Limb (tissue), 2 donors: ENCODE measurements around the gene ZMIZ1.

Experiments used
- DNase-seq, 2 donors: peaks; one replicate each; pipeline ENCODE4 v3.0.0-alpha.2; 2016; ENCODE audit errors: extremely low spot score in 2 of 2

ZMIZ1 gene

DNA sequence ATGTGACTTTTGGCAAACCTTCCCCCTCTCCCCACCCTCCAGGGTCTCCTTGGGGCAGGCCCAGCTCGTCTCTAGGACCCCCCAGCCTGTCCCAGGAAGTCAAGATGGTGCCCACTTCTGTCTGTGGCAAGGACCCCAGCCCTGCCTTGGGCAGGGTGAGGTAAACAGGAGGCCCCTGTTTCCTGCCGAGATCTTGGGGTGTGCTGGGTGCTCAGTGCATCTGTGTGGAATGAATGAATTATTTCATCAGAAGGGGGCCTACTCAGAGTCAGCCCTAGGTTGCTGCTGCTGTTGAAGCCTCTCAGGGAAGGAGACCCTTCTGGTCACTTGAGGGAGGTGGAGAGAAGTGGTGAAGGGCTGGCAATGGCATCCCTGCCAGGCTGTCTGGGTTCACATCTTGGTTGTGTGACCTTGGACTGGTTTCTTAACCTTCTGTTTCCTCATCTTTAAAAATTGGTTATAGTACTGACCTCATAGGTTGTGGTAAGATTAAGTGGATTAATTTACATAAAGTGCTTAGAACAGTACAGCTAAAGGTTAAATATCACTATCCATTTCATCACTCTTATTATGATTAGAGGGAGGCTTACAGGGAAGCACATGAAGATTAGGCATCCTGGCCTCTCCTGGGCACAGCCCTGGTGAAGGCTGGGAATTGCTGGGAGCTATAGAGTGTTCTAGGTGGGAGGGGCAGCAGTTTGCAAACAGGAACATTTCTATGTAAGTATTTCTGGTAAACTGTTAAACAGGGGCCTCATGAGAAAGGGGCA lies 67.7 kb downstream of the ZMIZ1 start:
- no peak for DNase-seq

DNA sequence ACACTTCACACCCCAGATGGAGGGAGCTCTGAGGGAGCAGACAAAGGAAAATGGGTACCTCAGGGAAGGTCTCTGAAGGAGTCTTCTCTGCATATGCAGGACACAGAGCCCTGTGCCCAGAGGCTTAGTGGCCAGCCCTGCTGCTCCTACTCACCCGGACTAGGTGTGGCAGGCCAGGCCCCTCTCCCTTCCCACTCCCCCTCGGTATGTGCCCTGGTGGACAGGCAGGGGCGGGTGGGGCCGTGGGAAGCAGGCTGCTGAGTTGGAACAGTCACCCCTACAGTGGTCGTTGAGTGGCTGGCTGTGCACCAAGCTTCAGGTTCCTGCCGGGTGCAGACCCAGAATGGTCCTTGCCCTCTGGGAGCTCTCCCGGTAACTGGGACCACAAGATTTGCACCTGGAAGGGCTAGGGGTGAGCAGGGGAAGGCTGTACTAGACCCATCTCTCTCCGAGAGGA lies 68.6 kb downstream of the ZMIZ1 start:
- no peak for DNase-seq

DNA sequence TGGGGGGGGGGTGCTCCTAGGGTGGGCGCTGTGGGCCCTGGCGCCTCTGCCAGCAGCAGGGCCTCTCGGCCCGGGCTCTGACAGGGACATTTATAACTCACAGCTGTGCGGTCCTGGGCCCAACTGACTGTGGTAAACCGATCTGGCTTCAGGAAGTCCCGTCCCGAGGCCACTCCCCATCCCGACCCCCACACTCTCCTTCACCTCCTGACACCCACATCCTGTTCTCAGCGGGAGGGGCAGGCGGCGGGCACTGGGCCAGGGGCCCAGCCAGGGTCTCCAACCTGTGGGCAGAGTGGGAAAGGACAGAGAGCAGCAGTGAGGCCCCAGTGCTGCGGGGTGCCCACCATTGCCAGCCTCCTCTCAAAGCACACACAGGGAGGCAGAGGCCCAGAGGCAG lies 69.1 kb downstream of the ZMIZ1 start:
- DNase-seq = peak; percentile 63 to 67

DNA sequence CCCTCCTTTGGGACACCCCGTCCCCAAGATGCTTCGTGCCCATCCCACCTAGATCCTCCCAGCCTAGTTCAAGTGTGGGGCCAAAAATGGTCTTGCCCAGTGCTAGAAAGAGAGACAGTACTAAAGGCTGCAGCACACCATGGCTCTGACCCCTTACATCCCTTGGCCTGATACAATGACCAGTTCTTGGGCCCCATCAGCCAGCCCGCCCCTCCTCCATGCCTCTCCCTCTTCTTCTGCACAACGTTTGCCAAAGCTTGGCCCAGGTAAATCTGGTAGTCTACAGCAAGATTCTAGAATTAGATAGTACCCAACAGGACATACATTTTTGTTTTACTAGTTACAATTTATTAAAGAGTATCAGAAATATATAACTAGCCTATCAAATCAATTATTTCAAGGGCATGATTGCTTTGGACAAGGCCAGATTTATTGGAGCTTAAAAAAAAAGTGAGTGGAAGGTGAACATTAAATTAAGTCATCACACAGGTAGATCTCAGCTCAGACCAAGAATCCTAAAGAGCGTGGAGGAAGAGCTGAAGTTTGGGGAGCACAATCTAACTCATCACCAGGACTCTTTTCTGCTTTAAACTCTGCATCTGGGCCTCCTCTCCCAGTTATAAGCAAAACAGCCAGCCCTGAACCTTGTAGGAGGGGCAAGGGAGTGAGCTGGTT lies 69.8 kb downstream of the ZMIZ1 start:
- DNase-seq = no peak

DNA sequence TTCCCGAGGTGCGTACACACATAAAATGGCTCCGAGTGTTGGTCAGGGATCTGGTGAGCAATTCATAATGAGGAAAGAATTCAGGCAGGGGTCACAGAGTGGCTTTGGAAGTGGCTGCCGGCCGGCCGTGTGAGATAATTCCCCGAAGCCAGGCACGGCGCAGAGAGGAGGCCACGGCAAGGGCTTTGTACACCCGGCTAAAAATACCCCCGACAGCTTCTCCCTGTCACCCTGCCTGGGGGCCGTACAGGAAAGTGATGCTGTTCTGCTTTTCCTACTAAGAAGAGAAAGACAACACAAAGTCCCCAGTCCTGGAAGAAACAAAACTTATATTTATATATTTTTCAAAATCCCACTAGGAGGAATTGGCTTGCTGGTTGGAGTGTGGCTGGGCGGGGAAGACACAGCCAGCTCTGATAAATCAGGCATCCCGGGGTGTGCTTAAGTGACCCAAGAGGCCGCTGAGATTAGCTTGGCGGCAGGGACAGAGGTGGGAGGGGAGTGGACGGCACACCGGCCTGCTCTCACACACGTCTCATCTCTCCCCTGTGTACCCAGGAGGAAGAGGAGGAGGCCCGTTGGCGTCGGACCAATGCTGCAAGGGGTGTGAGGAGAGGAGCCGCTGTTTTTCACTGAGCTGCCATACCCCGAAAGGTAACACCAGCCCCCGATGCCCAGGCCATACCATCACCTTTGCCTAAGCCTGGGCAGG lies 70.5 kb downstream of the ZMIZ1 start:
- DNase-seq = no peak

DNA sequence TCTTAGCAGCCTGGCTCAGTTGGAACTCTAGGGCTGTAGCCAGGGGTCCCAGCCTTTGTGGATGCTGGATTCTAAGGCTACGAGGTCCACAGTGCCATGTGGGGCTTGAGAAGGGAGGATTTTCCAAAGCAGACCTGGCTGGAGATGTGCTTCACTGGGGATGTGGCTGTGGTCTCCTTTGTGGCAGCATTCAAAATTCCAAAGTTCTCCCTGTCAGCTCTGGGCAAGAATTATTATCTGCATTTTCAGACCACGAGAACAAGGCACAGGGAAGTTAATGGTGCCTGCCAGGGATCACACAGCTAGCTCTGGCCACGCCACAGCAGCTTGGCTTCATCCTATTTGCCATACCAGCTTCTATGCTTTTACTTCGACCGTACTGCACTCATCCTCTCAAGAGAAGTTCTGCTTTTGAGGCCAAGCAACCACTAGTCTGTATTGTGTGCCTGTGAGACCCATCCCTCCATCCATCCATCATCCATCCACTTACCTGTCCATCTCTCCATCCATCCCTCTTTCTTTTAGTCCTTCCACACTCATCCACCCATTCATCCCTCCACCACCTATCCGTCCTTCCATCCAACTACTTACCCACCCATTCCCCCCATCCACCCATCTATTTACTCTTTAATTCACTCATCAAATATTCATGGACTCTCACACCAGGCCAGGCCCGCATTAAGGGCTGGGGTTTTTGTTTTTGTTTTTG lies 71.5 kb downstream of the ZMIZ1 start:
- no peak for DNase-seq

DNA sequence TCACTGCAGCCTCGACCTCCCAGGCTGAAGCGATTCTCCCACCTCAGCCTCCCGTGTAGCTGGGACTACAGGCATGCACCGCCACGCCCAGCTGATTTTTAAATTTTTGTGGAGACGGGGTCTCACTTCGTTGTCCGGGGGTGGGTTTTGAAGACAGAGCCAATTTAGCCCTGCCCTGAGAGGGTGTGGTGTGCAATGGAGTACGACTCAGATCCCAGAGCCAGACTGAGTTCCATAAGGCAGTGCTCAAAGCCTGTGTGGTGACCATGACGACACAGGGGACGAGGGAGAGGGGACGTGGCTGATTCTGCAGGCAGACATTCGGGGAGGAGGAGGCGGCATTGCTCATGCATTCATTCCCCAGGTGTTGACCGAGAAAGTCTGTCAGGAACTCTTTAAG lies 72.1 kb downstream of the ZMIZ1 start:
- DNase-seq = no peak

DNA sequence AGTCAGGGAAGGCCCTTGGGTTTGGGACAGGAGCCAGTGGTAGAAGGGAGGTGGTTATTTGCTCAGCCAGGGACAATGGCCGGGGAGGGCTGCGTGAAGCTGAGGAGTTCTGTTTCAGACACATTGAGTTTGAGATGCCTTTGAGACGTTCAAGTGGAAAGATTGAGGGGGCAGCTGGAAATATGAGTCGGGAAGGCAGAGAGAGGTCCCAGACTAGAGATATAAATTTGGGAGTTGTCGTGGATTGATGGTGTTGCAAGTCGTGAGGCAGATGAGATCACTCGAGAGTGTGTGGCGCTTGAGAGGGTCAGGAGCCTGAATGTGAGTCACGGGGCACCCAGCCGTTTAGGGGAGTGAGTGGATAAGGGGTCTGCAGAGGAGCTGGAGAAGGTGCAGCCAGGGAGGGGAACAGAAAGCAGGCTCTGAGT lies 73.3 kb downstream of the ZMIZ1 start:
- DNase-seq = no peak

DNA sequence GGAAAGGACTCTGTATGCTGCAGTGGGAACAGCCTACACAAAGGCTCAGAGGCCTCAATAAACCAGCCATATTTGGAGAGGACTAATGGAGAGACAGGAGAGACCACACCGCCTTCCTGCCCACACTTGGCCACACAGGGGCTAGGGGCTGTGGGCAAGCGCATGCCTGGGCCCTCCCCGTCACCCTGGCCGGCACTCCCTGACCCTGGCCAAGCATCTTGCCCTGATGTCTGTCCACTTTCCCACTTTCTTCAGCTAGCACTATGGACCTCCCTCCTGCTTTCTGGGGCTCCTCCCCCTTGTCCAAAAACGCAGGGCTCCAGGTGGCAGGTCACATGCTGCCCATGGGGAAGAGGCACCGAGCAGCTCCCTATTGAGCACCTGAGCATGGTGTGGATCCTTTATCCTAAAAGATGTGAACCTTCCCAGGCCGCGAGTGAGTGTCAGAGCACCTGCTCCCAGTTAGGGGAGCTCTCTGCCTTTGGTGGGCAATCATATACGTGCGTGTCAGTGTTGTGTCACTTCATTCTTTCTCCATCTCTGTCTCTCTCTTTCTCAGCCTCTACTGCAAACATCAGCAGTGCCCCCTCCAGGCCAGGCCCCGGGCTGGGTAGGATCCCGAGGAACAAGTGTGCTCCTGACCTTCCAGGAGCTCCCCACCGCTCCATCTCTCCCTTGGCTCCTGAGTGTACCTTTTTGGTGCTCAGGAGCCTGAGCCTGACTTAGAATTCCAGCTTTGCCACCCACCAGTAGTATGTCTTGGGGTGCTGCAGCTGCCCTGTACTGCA lies 74.0 kb downstream of the ZMIZ1 start:
- no peak for DNase-seq

DNA sequence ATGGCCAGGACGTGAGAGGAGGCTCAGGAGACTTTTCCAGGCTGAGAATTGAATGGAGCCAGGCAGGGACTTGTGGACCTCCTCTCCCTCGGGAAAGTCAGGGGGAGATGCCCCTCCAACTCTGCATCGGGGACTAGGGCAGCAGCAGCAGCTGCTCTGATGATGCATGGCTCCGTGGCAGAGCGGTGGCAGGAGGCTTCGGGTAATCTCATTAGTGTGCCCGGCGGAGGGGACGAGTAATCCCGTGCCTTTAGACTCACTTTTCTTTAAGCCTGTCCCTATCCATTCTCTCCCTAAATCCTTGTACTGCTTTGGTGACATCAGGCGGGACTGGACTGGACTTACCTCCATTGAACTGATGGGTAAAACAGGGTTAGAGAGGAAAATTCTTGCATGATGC lies 75.1 kb downstream of the ZMIZ1 start:
- no peak for DNase-seq

DNA sequence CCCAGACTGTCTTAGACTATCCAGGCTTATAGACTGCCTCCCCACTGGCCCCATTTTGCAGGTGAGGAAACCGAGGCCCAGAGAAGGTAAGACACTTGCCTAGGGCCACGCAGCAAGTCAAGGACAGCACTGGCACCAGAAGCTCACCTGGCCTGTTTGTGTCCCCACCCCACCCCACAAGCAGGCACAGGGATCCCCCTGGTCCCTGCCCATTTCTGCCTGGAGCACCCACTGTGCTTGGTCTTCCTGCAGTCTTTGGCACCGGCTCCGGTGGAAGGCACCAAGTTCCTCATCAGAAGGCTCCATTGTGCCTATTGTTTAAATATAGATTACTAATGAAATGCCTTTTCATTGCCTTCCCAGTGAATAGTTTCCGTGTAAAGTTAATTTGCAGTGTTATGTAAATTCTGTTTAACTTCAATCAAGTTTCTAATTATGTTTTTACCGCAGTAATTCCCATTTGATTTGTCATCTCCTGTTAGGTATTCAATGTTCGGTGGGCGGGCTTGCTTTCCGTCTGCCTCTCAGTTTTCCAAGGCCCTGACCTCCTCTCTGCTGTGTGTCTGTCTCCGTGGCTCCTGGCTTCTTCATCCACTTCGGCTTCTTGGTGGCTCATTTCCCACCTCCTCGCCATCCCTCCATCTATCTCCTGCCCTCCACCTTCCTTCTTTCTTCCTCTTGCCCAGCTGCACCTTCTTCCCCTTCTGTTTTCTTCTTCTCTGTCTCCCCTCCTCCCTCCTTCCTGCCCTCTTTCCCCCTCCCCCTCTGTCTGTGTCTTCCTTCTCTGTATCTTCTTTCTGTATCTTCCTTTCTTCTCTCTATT lies 75.8 kb downstream of the ZMIZ1 start:
- no peak for DNase-seq

DNA sequence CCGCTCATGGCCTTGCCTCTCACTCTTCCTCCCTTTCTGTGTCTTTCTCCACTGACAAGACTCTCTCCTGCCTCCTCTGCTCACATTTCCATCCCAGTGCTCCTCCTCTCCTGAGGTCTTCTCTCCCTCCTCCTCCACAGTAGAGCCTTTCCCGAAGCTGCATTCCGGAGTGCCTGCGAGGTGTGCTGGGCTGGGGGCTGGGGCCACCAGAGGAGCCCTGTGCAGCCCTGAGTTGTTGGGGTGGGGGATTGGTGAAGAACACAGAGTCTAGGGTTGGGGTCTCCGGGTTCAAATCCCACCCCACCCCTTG lies 76.4 kb downstream of the ZMIZ1 start:
- no peak for DNase-seq

DNA sequence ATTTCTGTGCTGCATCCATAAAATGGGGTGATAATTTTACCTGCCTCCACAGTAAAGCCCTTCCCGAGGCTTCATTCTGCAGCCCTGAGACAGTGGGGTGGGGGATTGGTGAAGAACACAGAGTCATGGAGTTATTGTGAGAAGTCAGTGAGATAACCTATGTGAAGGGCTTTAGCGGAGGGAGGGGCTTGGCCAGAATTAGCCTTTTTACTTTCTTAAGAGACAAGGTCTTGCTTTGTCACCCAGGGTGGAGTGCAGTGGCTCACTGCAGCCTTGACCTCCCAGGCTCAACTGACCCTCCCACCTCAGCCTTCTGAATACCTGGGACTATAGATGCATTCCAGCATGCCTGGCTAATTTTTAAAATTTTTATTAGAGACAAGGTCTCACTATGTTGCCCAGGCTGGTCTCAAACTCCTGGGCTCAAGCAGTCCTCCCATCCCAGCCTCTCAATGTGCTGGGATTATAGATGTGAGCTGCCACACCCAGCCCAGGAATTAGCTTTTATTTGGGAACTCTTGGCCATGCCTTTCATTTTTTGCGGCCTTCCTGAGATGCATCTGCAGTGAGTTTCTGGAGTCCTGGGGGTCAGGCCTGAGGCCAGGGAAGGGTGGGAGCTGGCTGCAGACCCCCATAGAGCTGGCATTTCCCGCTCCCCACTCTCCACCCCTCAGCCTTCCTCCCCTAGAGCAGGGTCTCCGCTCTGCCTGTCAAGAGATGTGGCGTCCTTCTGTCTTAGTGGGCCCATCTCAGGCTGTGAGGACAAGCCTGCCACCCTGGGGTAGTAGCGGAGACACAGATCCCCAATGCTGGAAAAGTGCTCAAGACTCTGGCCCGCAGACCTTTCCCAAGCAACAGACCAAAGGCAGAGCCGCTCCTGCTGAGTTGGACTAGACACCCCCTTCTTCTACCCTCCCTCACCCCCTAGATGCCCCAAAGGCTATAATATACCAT lies 77.0 kb downstream of the ZMIZ1 start:
- no peak for DNase-seq

DNA sequence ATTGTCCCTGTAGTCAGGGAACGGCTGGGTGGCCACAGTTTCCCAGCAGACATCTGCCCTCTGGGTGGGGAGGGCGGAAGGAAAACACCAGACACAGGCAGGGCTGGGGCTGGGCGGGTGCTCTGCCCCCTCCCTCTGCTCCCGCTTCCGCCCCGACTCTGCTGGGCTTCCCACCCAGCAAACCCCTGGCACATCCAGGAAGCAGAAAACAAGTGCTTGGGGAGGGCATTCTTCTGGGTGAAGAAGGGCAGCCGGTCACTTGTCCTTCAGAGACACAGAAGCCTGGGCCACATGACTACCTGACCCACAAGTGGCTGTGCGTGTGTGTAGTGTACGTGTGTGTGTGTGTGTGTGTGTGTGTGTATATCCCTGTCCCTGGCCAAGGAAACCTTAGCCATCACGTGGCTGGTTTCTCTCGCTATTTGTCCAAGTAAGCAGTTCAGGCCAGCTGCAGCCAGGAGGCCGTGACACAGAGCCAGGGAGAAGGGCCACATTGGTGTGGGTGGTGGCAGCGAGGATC lies 77.9 kb downstream of the ZMIZ1 start:
- peak in 1 of 2 donors; percentile 21 for DNase-seq

DNA sequence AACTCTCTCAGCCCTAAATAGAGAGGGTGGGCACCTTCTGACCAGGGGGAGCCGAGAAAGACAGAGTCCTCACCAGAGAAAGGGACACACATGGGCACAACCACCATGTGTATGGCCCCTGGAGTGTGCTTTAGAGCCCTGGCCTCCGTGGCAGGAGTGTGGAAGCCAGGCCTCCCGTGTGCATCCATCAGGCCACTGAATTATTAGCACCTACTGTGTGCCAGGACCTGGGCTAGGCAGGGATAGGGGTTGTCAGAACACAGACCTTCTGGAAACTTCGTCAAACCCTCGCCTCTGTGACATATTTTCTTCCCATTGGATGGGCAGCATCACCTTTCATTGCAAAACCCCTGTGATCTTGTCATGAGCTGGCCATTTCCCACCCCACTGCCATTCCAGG lies 78.5 kb downstream of the ZMIZ1 start:
- DNase-seq = no peak

DNA sequence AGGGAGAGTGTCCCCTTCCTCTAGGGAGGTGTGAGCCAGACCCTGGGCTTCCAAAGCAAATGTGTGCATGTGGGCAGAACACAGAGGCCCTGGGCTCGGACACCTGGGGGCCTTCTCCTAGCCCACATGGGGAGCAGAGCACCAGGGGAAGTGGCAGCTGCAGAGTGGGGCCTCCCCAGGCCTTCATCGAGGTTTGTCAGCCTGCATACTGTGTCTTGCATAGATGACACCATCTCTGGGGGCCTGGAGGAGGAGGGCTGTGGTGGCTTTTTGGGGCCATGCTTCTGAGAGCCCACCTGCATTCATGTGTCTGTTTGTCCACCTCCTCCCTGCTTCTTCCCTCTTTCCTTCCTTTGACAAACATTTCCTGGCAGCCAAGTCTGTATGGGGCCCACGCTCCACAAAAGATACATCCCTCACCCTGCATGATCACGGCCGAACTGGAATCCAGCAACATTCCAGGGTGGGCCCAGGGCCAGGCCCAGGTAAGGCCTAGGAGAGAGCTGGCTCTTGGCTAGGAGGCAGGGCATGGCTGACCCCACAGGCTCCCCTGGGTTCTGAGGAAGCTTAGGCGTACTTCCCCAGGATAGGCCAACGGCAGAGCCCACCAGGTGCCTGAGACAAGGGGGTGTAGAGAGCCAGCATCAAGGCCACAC lies 79.2 kb downstream of the ZMIZ1 start:
- no peak for DNase-seq

DNA sequence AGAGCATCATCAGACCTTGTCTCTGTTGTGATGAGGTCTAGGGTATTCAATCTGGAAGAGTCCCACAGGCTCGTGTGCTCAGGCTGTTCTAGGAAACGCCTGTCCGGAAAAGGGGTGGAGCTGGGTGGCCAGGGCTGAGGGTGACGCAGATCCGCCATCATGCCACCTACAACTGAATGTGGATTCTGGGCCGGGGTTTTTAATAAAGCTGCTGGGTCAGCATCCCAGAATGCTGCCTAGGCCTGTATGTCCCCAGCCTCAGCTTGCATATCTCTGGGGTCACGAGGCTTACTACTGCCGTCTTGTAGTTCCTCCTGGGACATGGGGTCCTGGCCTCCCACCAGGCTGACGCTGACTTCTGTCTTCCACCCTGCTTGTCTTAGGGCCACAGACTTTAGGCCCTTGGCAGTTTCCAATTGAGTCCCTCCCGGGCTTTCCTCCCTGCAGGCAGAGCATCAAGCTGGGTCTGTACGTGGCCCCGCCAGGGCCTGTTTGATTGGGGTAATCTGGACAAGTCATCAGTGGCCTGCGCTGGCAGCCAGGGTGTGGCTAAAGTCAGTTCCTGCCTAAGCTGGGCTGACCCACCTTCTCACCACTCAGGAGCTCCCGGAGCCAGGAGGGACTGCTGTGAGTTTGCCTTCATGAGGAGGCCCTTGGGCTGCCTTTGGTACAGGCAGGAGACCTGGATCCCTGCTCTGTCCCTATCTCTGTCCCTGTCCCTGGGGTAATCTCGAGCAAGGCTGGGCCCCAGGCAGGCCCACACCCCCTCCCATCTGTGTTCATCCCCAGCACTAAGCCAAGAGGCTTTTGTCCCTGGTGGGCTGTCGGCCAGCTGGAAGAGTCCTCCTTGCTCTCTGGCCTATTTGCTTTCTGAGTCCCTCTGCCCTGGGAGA lies 79.9 kb downstream of the ZMIZ1 start:
- no peak for DNase-seq

DNA sequence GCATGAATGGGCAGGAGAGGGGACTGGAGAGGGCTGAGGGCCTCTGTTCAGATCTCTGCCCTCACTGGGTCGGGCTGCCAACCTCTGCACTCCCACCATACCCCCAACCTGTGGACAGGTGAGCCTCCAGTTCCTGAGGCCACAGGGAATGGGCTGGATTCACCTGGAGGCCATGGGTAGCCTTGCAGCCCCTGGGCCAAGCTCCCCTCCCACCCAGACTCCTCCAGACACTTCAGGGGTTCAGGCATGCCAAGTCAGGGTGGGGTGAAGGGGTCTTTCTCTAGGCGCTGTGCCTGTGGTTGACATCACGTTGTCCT lies 80.5 kb downstream of the ZMIZ1 start:
- no peak for DNase-seq
